Measurements from ENCODE around the gene PPFIBP1.

PPFIBP1 gene

DNA sequence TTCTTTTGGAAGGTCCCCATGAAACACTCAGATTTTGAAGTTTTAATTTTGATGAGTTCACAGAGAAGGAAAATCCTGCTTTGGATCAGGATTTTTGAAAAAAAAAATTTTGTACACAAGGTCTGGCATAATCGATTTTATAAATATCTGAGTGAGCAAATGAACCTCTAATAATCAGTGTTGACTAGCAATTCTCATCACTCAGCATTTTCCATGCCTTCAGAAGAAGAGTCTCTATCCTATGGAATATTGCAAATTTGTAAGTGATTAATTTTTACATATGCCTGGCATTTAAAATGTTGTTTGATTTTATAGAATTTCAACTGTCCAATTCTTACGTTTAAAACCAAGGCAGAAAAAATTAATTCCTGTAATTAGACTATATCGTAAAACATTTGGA, 141.7 kb downstream of the PPFIBP1 start:
- no peak overlapping the region for H3K14ac ChIP-seq (ENCODE audit: low read length in 2 of 2)
- H3K4me1 ChIP-seq (ENCODE audit: control insufficient read depth, insufficient read depth, low read depth, low read length) = no peaks in the 10 kb centered on the region
- DNase-seq = no peak
- H3K27me3 ChIP-seq (ENCODE audit: control insufficient read depth in 1 of 2, insufficient read depth in 1 of 2, low read length in 2 of 2) = no peaks in the 10 kb centered on the region
- no CpG with 5 or more reads among the region's 3 CpGs for WGBS
- no peak overlapping the region for H3K23ac ChIP-seq (ENCODE audit: low read length in 2 of 2)
- no peak overlapping the region for H3K27ac ChIP-seq (ENCODE audit: low read length, poor library complexity, severe bottlenecking)
- H4K8ac ChIP-seq (ENCODE audit: low read length) = no peak overlapping the region
- H3K4me2 ChIP-seq (ENCODE audit: low read length, poor library complexity, severe bottlenecking) = no peak overlapping the region
- H2BK12ac ChIP-seq (ENCODE audit: low read length in 2 of 2) = no peak overlapping the region
- H2AFZ ChIP-seq (ENCODE audit: low read depth, low read length) = no peak overlapping the region
- H3K9ac ChIP-seq (ENCODE audit: low read length) = peak overlapping the region; percentile 56
- H2AK5ac ChIP-seq (ENCODE audit: low read length, severe bottlenecking) = no peak overlapping the region
- H4K91ac ChIP-seq (ENCODE audit: low read length) = no peak overlapping the region
- H3K18ac ChIP-seq (ENCODE audit: low read depth in 1 of 2, low read length in 2 of 2) = no peak overlapping the region
- H3K9me3 ChIP-seq (ENCODE audit: control insufficient read depth, low read length) = no peaks in the 10 kb centered on the region
- no peak overlapping the region for H3K4me3 ChIP-seq (ENCODE audit: insufficient read depth in 1 of 2, low read depth in 1 of 2, low read length in 2 of 2)
- no peak overlapping the region for H2BK120ac ChIP-seq (ENCODE audit: low read depth, low read length)
- peaks cover 36 to 92% of the 10 kb centered on the region in 2 experiments for H3K36me3 ChIP-seq (ENCODE audit: control insufficient read depth in 1 of 2, insufficient read depth in 2 of 2, low read depth in 1 of 2, low read length in 2 of 2)
- peaks cover 5% of the 10 kb centered on the region for H3K79me1 ChIP-seq (replicated peaks; ENCODE audit: low read length, poor library complexity, severe bottlenecking)
- H2BK15ac ChIP-seq (ENCODE audit: low read depth, poor library complexity, severe bottlenecking) = no peak overlapping the region
- H3K4ac ChIP-seq (ENCODE audit: low read depth in 1 of 2, low read length in 2 of 2) = no peak overlapping the region
- H2BK5ac ChIP-seq (ENCODE audit: low read depth, low read length, poor library complexity, severe bottlenecking) = no peak overlapping the region

GRCh38 chr12:27666510-27666909, 142.5 kb downstream of the PPFIBP1 start:
- H2BK15ac ChIP-seq (ENCODE audit: low read depth, poor library complexity, severe bottlenecking) = no peak overlapping the region
- H3K14ac ChIP-seq (ENCODE audit: low read length in 2 of 2) = no peak overlapping the region
- no peak overlapping the region for H3K4ac ChIP-seq (ENCODE audit: low read depth in 1 of 2, low read length in 2 of 2)
- no peak overlapping the region for H3K4me2 ChIP-seq (ENCODE audit: low read length, poor library complexity, severe bottlenecking)
- no peak overlapping the region for H3K4me3 ChIP-seq (ENCODE audit: insufficient read depth in 1 of 2, low read depth in 1 of 2, low read length in 2 of 2)
- H4K8ac ChIP-seq (ENCODE audit: low read length) = no peak overlapping the region
- H3K18ac ChIP-seq (ENCODE audit: low read depth in 1 of 2, low read length in 2 of 2) = no peak overlapping the region
- no peak overlapping the region for H4K91ac ChIP-seq (ENCODE audit: low read length)
- H2BK12ac ChIP-seq (ENCODE audit: low read length in 2 of 2) = no peak overlapping the region
- no peak overlapping the region for H2BK120ac ChIP-seq (ENCODE audit: low read depth, low read length)
- H3K9me3 ChIP-seq (ENCODE audit: control insufficient read depth, low read length) = no peaks in the 10 kb centered on the region
- no peak overlapping the region for H2AK5ac ChIP-seq (ENCODE audit: low read length, severe bottlenecking)
- peak overlapping the region; percentile 56 for H3K9ac ChIP-seq (ENCODE audit: low read length)
- no peaks in the 10 kb centered on the region for H3K4me1 ChIP-seq (ENCODE audit: control insufficient read depth, insufficient read depth, low read depth, low read length)
- H3K36me3 ChIP-seq (ENCODE audit: control insufficient read depth in 1 of 2, insufficient read depth in 2 of 2, low read depth in 1 of 2, low read length in 2 of 2) = peaks cover 31 to 92% of the 10 kb centered on the region in 2 experiments
- no peak overlapping the region for H2AFZ ChIP-seq (ENCODE audit: low read depth, low read length)
- 57% methylated on average over 2 of the region's 3 CpGs for WGBS
- H3K79me1 ChIP-seq (replicated peaks; ENCODE audit: low read length, poor library complexity, severe bottlenecking) = peaks cover 5% of the 10 kb centered on the region
- H3K27me3 ChIP-seq (ENCODE audit: control insufficient read depth in 1 of 2, insufficient read depth in 1 of 2, low read length in 2 of 2) = no peaks in the 10 kb centered on the region
- DNase-seq = no peak
- H3K23ac ChIP-seq (ENCODE audit: low read length in 2 of 2) = no peak overlapping the region
- H3K27ac ChIP-seq (ENCODE audit: low read length, poor library complexity, severe bottlenecking) = no peak overlapping the region
- H2BK5ac ChIP-seq (ENCODE audit: low read depth, low read length, poor library complexity, severe bottlenecking) = no peak overlapping the region

DNA sequence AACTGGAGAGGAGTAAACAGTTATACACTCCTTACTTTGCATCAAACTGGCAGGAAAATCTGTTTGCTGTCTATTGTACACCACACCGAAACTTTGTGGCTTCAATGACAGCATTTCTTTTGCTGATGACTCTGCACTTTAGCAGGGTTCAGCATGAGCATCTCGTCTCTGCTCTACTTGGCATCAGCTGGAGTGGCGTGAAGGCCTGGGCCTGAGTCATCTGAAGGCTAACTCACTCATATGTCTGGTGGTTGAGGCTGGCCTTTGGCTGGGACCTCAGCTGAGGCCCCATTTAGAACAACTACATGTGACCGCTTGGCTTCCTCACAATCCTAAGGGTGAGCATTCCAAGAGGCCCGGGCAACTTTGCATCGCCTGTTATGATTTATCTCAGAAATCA, 143.5 kb downstream of the PPFIBP1 start:
- Histone ChIP-seq H3K36me3 (ENCODE audit: control insufficient read depth in 1 of 2, insufficient read depth in 2 of 2, low read depth in 1 of 2, low read length in 2 of 2) (peaks cover 29 to 92% of the 10 kb centered on the region in 2 experiments), H3K18ac (ENCODE audit: low read depth in 1 of 2, low read length in 2 of 2) (no peak overlapping the region), H3K4ac (ENCODE audit: low read depth in 1 of 2, low read length in 2 of 2) (no peak overlapping the region), H3K79me1 (replicated peaks; ENCODE audit: low read length, poor library complexity, severe bottlenecking) (peaks cover 5% of the 10 kb centered on the region), H2BK5ac (ENCODE audit: low read depth, low read length, poor library complexity, severe bottlenecking) (no peak overlapping the region), H3K9ac (ENCODE audit: low read length) (peak overlapping the region; percentile 56), H2BK15ac (ENCODE audit: low read depth, poor library complexity, severe bottlenecking) (no peak overlapping the region), H3K27me3 (ENCODE audit: control insufficient read depth in 1 of 2, insufficient read depth in 1 of 2, low read length in 2 of 2) (no peaks in the 10 kb centered on the region), H4K8ac (ENCODE audit: low read length) (peak overlapping the region; percentile 7), H4K91ac (ENCODE audit: low read length) (no peak overlapping the region), H2BK12ac (ENCODE audit: low read length in 2 of 2) (no peak overlapping the region), H3K14ac (ENCODE audit: low read length in 2 of 2) (no peak overlapping the region), H2BK120ac (ENCODE audit: low read depth, low read length) (no peak overlapping the region), H3K9me3 (ENCODE audit: control insufficient read depth, low read length) (no peaks in the 10 kb centered on the region), H3K4me1 (ENCODE audit: control insufficient read depth, insufficient read depth, low read depth, low read length) (no peaks in the 10 kb centered on the region), H3K4me2 (ENCODE audit: low read length, poor library complexity, severe bottlenecking) (no peak overlapping the region), H2AFZ (ENCODE audit: low read depth, low read length) (no peak overlapping the region), H2AK5ac (ENCODE audit: low read length, severe bottlenecking) (no peak overlapping the region), H3K27ac (ENCODE audit: low read length, poor library complexity, severe bottlenecking) (no peak overlapping the region), H3K4me3 (ENCODE audit: insufficient read depth in 1 of 2, low read depth in 1 of 2, low read length in 2 of 2) (no peak overlapping the region), H3K23ac (ENCODE audit: low read length in 2 of 2) (no peak overlapping the region)
- WGBS = 95% methylated on average over 6 of the region's 6 CpGs
- peak; percentile 30 for DNase-seq

DNA sequence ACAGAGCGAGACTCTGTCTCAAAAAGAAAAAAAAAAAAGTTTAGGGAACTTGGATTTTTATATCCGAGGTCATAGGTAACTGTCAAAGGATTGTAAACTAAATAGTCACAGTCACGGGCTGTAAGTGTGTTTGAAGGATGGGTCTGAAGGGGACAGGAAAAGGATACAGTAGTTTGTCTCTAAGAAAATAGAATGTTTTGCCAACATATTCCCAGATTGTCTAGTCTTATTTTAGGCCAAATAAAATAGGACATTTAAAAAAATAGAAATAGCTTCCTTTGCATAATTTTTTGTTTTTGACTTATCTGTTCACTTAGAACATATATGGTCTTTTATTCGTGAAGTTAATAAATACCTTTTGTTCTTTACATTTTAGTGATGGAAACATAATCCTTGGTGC, 148.0 kb downstream of the PPFIBP1 start:
- Histone ChIP-seq H3K79me1 (replicated peaks; ENCODE audit: low read length, poor library complexity, severe bottlenecking) (peaks cover 4% of the 10 kb centered on the region), H2BK5ac (ENCODE audit: low read depth, low read length, poor library complexity, severe bottlenecking) (no peak overlapping the region)
- 90% methylated on average over 3 of the region's 4 CpGs for WGBS

More for the DNA sequence above, 148.0 kb downstream of the PPFIBP1 start:
- H3K9ac ChIP-seq (ENCODE audit: low read length) = peak overlapping the region; percentile 64
- no peak overlapping the region for H3K4me3 ChIP-seq (ENCODE audit: insufficient read depth in 1 of 2, low read depth in 1 of 2, low read length in 2 of 2)
- no peaks in the 10 kb centered on the region for H3K27me3 ChIP-seq (ENCODE audit: control insufficient read depth in 1 of 2, insufficient read depth in 1 of 2, low read length in 2 of 2)
- no peak overlapping the region for H4K8ac ChIP-seq (ENCODE audit: low read length)
- H3K4ac ChIP-seq (ENCODE audit: low read depth in 1 of 2, low read length in 2 of 2) = no peak overlapping the region
- no peak overlapping the region for H2BK120ac ChIP-seq (ENCODE audit: low read depth, low read length)
- H2BK12ac ChIP-seq (ENCODE audit: low read length in 2 of 2) = no peak overlapping the region
- H3K23ac ChIP-seq (ENCODE audit: low read length in 2 of 2) = no peak overlapping the region
- H3K4me1 ChIP-seq (ENCODE audit: control insufficient read depth, insufficient read depth, low read depth, low read length) = peaks cover 1% of the 10 kb centered on the region
- no peak overlapping the region for H2BK15ac ChIP-seq (ENCODE audit: low read depth, poor library complexity, severe bottlenecking)
- H3K14ac ChIP-seq (ENCODE audit: low read length in 2 of 2) = no peak overlapping the region
- H2AFZ ChIP-seq (ENCODE audit: low read depth, low read length) = no peak overlapping the region
- H3K9me3 ChIP-seq (ENCODE audit: control insufficient read depth, low read length) = no peaks in the 10 kb centered on the region
- H2AK5ac ChIP-seq (ENCODE audit: low read length, severe bottlenecking) = no peak overlapping the region
- H4K91ac ChIP-seq (ENCODE audit: low read length) = no peak overlapping the region
- no peak overlapping the region for H3K27ac ChIP-seq (ENCODE audit: low read length, poor library complexity, severe bottlenecking)
- no peak for DNase-seq
- H3K4me2 ChIP-seq (ENCODE audit: low read length, poor library complexity, severe bottlenecking) = no peak overlapping the region
- no peak overlapping the region for H3K18ac ChIP-seq (ENCODE audit: low read depth in 1 of 2, low read length in 2 of 2)
- peaks cover 22 to 91% of the 10 kb centered on the region in 2 experiments for H3K36me3 ChIP-seq (ENCODE audit: control insufficient read depth in 1 of 2, insufficient read depth in 2 of 2, low read depth in 1 of 2, low read length in 2 of 2)
